ENCODE data around the gene DTNBP1.

The DTNBP1 gene

GRCh38 chr6:15555101-15556038 is 107.5 kb downstream of the DTNBP1 start:
- no peak for TF ChIP-seq CTCF (IDR thresholded peaks at IDR 0.05; ENCODE audit: low read length, missing control alignments)
- no peak overlapping the region for H3K4me3 ChIP-seq (replicated peaks; ENCODE audit: low read depth, low read length)
- DNase-seq (ENCODE audit: low read depth), result no peak

GRCh38 chr6:15554728-15555100 is 108.1 kb downstream of the DTNBP1 start:
- no peak for TF ChIP-seq CTCF (IDR thresholded peaks at IDR 0.05; ENCODE audit: low read length, missing control alignments)
- no peak for DNase-seq (ENCODE audit: low read depth)
- no peak overlapping the region for H3K4me3 ChIP-seq (replicated peaks; ENCODE audit: low read depth, low read length)

- H3K4me3 ChIP-seq (replicated peaks; ENCODE audit: low read depth, low read length), result no peak overlapping the region
- TF ChIP-seq CTCF (IDR thresholded peaks at IDR 0.05; ENCODE audit: low read length, missing control alignments), result no peak
- no peak for DNase-seq (ENCODE audit: low read depth)
Measured at GRCh38 chr6:15553736-15554294, 109.0 kb downstream of the DTNBP1 start.

- H3K4me3 ChIP-seq (replicated peaks; ENCODE audit: low read depth, low read length), result no peak overlapping the region
- no peak for DNase-seq (ENCODE audit: low read depth)
- no peak for TF ChIP-seq CTCF (IDR thresholded peaks at IDR 0.05; ENCODE audit: low read length, missing control alignments)
Measured at GRCh38 chr6:15553031-15553430, 109.8 kb downstream of the DTNBP1 start.

GRCh38 chr6:15551798-15552197 is 111.0 kb downstream of the DTNBP1 start:
- H3K4me3 ChIP-seq (replicated peaks; ENCODE audit: low read depth, low read length), result no peak overlapping the region
- TF ChIP-seq CTCF (IDR thresholded peaks at IDR 0.05; ENCODE audit: low read length, missing control alignments), result no peak
- DNase-seq (ENCODE audit: low read depth), result peak; percentile 10

GRCh38 chr6:15551262-15551661 is 111.6 kb downstream of the DTNBP1 start:
- no peak for TF ChIP-seq CTCF (IDR thresholded peaks at IDR 0.05; ENCODE audit: low read length, missing control alignments)
- H3K4me3 ChIP-seq (replicated peaks; ENCODE audit: low read depth, low read length), result no peak overlapping the region
- no peak for DNase-seq (ENCODE audit: low read depth)

Measured in fibroblast of pulmonary artery (primary cell).